C4-2B (cell line): ENCODE results near the gene NKG7.

Experiments used
- ZFX ChIP-seq: fragments of 450-650 bp; IDR thresholded peaks from 2 replicates; pipeline ENCODE4 v1.6.1; 2017
- TF ChIP-seq, protein P1 (sequence below): fragments of 450-650 bp; conservative IDR thresholded peaks from 2 replicates; pipeline ENCODE4 v1.5.1; 2017; ENCODE audit warnings: mild to moderate bottlenecking

GRCh38 chr19:51323481-51324166 lies 48.8 kb downstream of the NKG7 start:
- TF ChIP-seq, protein P1, sequence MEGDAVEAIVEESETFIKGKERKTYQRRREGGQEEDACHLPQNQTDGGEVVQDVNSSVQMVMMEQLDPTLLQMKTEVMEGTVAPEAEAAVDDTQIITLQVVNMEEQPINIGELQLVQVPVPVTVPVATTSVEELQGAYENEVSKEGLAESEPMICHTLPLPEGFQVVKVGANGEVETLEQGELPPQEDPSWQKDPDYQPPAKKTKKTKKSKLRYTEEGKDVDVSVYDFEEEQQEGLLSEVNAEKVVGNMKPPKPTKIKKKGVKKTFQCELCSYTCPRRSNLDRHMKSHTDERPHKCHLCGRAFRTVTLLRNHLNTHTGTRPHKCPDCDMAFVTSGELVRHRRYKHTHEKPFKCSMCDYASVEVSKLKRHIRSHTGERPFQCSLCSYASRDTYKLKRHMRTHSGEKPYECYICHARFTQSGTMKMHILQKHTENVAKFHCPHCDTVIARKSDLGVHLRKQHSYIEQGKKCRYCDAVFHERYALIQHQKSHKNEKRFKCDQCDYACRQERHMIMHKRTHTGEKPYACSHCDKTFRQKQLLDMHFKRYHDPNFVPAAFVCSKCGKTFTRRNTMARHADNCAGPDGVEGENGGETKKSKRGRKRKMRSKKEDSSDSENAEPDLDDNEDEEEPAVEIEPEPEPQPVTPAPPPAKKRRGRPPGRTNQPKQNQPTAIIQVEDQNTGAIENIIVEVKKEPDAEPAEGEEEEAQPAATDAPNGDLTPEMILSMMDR: no peak
- TF ChIP-seq ZFX: no peak
